Measurements from ENCODE around the gene MAMLD1.

Gene MAMLD1

GRCh38 chrX:150463566-150463965 lies 100.4 kb downstream of the MAMLD1 start:
- no peak for DNase-seq

DNA sequence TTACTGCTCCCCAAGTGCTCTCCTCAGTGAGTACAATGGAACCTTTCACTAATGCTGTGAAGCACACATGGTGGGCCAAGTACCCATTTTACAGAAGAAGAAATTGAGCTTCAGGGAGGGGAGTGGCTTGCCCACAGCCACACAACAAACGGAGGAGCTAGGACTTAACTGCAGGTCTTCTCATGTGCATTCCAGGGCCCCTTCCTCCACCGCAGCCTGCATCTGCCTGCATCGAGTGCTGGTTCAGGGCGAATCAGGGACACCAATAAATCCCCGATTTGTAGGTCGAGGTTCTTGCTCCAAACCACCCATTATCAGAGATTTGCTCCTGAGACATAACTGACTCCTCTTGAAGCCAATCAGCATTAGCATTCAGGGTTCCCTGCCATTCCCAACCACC lies 100.9 kb downstream of the MAMLD1 start:
- DNase-seq = no peak

GRCh38 chrX:150465326-150465725 lies 102.2 kb downstream of the MAMLD1 start:
- DNase-seq = no peak

GRCh38 chrX:150465881-150466775 lies 103.0 kb downstream of the MAMLD1 start:
- DNase-seq = no peak

DNA sequence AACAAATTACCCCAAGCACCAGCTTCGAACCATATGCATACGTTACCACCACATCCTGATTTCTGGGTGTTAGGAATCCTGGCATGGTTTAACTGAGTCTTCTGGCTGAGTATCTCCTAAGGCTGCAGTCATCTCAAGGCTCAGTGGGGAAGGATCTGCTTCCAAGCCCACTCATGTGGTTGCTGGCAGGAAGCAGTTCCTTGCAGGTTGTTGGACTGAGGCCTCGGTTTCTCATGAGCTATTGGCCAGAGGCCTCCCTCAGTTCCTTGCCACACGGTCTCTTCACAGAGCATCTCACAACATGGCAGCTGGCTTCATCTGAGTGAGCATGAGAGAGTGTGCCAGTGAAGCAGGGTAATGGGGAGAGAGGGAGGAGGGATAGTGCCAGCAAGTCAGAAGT lies 109.2 kb downstream of the MAMLD1 start:
- DNase-seq = no peak

DNA sequence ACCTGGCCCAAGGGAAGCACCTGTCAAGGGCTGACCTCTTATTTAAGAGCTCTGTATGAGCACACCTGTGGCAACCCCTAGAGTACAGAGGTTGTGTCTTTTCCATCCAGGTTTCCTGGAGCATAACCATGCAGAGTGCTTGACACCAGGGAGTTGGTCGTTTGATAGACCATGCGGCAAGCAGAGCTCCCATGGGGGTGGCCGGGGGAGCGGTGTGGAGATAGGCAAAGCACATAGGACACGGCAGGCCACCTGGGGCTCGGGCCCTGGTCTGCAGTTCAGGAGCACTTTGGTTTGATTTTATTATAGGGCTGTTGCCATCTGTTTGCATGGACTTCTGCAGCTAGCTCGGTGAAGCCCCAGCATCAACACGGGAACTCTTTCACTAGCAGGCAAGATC lies 110.3 kb downstream of the MAMLD1 start:
- no peak for DNase-seq

GRCh38 chrX:150475461-150475860 lies 112.3 kb downstream of the MAMLD1 start:
- DNase-seq = peak; percentile 3

DNA sequence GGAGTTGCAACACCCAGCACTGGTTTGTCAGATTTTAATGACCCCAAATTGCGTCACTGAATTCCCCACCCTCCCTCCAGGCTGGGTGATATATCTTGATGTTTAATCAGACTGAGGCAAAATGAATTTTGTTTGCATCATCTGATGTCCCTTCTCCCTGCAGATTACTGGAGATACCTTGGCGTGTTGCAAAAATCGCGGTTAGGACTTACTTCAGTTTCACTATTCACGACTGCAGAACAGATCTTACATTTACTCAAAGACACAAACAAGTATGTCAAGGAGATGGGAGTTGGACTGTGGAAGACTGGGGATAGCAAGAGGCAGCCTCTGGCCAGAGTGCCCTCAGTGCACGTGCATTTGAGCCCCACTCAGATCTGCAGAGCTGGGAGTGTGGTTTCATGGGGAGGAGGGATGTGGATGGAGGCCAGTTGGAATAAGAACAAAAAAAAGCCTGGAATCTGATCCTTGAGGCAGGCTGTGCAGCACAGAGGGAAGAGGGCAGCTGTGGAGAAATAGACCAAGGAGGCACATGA lies 113.1 kb downstream of the MAMLD1 start:
- peak; percentile 68 for DNase-seq

GRCh38 chrX:150477371-150477770 lies 114.3 kb downstream of the MAMLD1 start:
- no peak for DNase-seq

DNA sequence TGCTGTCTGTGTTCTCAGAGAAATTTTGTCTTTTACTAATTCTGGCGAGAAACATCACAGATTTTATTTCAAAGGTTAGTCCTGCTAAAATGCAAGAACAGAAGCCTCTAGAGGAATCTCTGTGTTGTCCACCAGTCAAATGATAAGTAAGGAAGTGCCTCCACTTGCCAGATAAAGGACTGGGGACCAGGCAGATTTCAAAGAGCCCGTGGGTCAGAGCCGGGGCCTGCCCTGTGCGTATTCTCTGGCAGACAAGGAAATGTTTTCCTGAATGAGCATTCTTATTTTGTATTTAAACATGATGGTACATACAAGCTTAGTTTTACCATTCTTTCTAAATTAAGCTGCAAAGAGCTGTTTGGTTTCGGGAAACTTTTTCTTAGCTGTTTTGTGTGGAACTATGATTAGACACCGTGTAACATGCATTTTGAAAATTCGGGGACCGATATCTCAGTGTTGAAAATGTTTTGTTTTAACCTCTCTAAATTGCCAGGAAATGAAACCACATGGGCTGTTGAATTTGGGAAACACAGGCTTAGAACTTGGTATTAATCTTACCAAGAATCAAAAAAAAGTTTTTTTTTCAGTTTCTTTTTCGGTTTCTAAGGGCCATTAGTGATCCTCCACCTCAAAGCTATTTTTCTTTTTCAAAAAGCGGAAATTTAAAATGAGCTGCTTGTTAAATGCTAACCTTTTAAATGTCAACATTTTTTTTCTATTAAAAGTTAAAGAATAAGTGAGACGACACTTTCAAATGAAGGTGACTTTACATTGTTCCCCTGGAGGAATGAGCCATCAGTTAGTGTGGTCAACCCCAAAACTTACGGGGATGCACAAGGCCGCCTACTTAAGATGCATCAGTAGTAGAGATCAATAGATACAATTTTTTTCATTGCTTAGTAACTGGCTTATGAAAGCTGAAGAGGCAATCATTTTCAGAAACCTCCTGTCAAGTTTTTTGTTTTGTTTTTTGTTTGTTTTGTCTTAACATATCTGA lies 115.7 kb downstream of the MAMLD1 start:
- DNase-seq = no peak

DNA sequence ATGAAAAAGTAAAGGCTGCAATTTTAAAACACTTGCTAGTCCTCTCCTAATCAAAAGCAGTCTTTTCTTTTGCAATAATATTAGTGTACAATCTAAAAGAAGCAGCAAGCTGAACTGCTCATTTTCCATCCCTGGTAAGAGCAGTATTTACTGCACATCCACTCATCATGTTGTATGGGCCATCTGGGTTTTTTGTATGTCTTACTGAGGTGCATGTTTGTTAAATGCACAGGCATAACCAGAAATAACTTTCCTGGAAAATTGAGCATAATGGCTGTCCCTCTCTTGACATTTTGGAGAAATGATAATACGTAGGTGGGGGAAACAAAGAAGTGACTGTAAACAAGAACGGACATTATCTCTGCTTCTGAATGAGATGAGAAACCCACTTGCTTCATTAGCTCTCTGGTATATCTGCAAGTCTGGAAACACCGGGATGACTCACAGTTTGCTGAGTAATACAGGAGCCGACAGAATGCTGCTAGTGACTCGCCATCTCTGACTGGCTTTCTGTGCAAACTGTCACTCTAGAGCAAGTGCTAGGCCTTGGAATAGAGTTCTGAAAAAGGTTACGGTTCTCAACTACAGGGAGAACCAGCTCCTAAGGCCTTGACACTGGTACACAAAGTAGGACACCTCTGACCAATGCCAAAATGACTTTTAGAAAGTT lies 119.6 kb downstream of the MAMLD1 start:
- peak; percentile 60 for DNase-seq

- DNase-seq = no peak
These were observed 120.4 kb downstream of the MAMLD1 start for GRCh38 chrX:150483356-150483985.

DNA sequence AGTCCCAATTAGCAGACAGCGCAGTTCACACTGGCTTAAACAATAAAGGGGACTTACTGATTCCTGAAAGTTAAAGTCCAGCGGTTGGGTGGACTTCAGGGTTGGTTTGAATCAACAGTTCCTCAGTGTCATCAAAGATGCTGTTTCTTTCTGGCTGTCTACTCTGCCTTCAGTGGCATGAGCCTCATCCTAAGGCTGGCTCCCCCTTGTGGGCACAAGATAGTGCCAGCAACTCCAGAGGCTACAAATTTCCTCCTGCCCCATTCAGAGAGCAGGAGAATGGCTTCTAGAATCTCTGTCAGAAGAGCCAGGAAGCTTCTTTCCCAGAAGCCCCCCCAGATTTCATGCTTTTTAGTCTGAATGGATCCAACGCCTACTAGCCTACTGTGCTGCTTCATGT lies 122.9 kb downstream of the MAMLD1 start:
- DNase-seq = peak; percentile 36

- no peak for DNase-seq
These were observed 124.4 kb downstream of the MAMLD1 start for GRCh38 chrX:150487369-150488094.

- DNase-seq = no peak
These were observed 126.4 kb downstream of the MAMLD1 start for GRCh38 chrX:150489359-150490015.

GRCh38 chrX:150495496-150495895 lies 132.4 kb downstream of the MAMLD1 start:
- DNase-seq = no peak

GRCh38 chrX:150499240-150499639 lies 136.1 kb downstream of the MAMLD1 start:
- peak; percentile 18 for DNase-seq

GRCh38 chrX:150502091-150502490 lies 139.0 kb downstream of the MAMLD1 start:
- no peak for DNase-seq

- no peak for DNase-seq
These were observed 140.1 kb downstream of the MAMLD1 start for GRCh38 chrX:150502979-150503897.

- DNase-seq = no peak
These were observed 140.7 kb downstream of the MAMLD1 start for GRCh38 chrX:150503898-150504219.

Data from fibroblast of skin of abdomen (primary cell).